ENCODE measurements around the gene S100A3.

DNA sequence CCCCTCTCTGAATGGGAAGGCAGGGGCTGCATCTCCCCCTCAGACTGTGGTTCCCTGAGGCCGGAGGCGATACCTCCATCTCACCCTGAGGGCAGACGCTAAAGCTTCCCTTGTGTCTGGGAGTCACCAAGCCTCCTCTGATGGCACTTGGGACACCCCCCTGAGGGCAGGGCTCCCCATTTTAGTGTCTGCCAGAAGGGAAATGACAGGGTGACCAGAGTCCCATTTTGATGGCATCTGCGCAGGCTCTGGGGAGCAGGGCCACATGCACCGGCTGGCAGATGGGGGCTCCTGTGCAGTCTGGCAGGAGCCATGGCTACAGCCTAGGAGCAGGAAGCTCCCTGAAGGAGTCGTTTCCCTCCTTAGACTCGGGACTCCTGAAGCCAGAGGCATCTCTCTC is 14.9 kb upstream of the S100A3 start:
- TF ChIP-seq EP300 (IDR thresholded peaks at IDR 0.05; ENCODE audit: borderline replicate concordance in 1 of 2, low read depth in 1 of 2, low read length in 1 of 2), result no peak
- no peak for TF ChIP-seq FOSL2 (IDR thresholded peaks at IDR 0.05; ENCODE audit: borderline replicate concordance, low read depth)
- TF ChIP-seq CTCF (IDR thresholded peaks at IDR 0.05), result no peak
- no peak for TF ChIP-seq MAX (IDR thresholded peaks at IDR 0.05; ENCODE audit: low read depth)
- TF ChIP-seq SMC3 (IDR thresholded peaks at IDR 0.05; ENCODE audit: low read depth, low read length), result no peak
- no peak for TF ChIP-seq JUND (IDR thresholded peaks at IDR 0.05)
- TF ChIP-seq POLR2AphosphoS5 (IDR thresholded peaks at IDR 0.05; ENCODE audit: low read depth, low read length), result no peak
- no peak for TF ChIP-seq RFX5 (IDR thresholded peaks at IDR 0.05; ENCODE audit: low read length)
- no peak for TF ChIP-seq TCF12 (IDR thresholded peaks at IDR 0.05)
- no peak for TF ChIP-seq MXI1 (IDR thresholded peaks at IDR 0.05; ENCODE audit: low read depth, low read length)
- TF ChIP-seq RCOR1 (IDR thresholded peaks at IDR 0.05; ENCODE audit: low read length), result no peak
- TF ChIP-seq RAD21 (IDR thresholded peaks at IDR 0.05; ENCODE audit: low read length), result no peak
